OCI-M2 (cell line): Measurements from ENCODE around the gene CD300A.
"Not testable (repeated sequence)": the region's sequence is repeated elsewhere in the genome, so short reads cannot be mapped to it uniquely, and the experiment has no call there.

Source experiments
- DNase-seq: peaks from one replicate; lab custom pipeline; 2025; ENCODE audit not compliant: unreplicated experiment; lab: John Stamatoyannopoulos, UW

The CD300A gene

GRCh38 chr17:74518413-74518981 is 52.1 kb downstream of the CD300A start:
- not testable (repeated sequence) for DNase-seq

DNA sequence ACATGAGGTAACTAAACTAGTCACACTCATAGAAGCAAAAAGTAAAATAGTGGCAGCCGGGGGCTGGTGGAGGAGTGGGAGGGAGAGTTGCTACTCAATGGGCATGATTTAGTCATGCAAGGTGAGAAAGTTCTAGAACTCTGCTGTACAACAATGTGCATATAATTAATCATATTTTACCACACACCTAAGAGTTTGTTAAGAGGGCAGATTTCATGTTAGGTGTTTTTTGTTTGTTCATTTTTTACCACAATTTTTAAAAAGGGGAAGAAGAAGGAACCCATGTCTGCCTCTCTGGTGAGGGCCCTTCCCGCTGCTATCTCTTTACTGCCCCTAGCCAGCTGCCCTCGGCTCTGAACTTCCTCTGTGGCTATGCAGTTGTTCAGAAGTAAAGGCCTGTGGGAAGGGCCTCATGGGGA is 53.6 kb downstream of the CD300A start:
- no peak for DNase-seq

- DNase-seq, result no peak
Measured at GRCh38 chr17:74520790-74521480, 54.5 kb downstream of the CD300A start.

- DNase-seq, result no peak
Measured at GRCh38 chr17:74521701-74522201, 55.3 kb downstream of the CD300A start.

GRCh38 chr17:74522381-74523105 is 56.1 kb downstream of the CD300A start:
- DNase-seq, result no peak

DNA sequence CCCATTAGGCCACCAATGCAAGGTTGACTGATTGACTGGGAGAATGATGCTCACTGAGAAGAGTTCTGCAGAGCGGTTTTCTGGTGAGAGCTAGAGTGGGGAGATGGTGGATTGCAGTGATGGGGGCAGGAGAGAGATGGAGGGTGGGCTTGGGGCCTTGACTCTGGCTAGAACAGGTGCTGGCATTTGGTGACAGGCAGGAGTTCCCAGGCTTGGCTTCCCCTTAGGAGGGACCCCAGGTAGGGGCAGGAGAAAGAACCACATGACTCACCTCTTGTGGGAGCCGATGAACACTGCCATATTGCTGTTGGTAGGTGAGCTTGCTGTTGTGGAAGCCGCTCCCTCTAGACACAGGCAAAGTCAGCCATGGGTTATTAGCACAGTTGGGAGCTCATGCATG is 56.9 kb downstream of the CD300A start:
- DNase-seq, result no peak

GRCh38 chr17:74524653-74525464 is 58.4 kb downstream of the CD300A start:
- no peak for DNase-seq

GRCh38 chr17:74525465-74525725 is 59.0 kb downstream of the CD300A start:
- DNase-seq, result no peak

- DNase-seq, result no peak
Measured at GRCh38 chr17:74525781-74526288, 59.4 kb downstream of the CD300A start.

DNA sequence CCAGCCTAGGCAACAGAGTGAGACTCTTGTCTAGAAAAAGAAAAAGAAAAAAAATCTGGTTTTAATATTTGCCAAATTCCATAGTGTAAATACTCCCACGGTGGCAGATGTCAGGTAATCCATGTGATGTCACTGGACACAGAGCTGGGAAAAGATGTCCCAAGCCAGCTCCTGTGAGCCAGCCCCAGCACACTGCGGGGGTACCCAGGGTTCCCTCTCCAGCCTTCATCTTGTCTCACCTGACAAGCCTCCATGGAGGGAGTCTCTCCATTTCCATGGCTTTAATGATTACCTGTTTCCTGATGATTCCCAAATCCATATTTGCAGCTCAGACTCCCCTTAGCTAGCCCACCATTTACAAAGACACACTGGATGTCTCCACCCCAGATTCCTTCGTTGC is 60.2 kb downstream of the CD300A start:
- DNase-seq, result no peak

DNA sequence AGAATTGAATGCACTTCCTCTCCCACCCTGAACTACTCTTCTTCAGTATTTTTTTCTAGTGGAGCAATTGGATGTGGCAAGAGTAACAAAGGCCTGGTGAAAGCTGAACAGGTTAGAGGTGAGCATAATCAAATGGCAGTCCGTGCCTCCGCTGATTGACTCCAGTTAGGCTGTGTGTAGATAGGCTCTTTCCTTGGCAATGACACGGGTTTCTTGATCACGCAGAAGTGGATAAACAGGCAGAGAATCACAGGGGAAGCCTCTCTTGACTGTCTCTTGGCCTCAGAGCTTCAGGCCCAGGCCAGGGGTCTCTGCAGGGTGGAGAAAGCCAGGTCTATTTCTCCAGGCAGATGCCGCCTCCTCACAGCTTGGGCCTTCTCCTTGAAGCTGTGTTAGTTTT is 60.6 kb downstream of the CD300A start:
- DNase-seq, result no peak

- DNase-seq, result no peak
Measured at GRCh38 chr17:74527756-74528155, 61.3 kb downstream of the CD300A start.

DNA sequence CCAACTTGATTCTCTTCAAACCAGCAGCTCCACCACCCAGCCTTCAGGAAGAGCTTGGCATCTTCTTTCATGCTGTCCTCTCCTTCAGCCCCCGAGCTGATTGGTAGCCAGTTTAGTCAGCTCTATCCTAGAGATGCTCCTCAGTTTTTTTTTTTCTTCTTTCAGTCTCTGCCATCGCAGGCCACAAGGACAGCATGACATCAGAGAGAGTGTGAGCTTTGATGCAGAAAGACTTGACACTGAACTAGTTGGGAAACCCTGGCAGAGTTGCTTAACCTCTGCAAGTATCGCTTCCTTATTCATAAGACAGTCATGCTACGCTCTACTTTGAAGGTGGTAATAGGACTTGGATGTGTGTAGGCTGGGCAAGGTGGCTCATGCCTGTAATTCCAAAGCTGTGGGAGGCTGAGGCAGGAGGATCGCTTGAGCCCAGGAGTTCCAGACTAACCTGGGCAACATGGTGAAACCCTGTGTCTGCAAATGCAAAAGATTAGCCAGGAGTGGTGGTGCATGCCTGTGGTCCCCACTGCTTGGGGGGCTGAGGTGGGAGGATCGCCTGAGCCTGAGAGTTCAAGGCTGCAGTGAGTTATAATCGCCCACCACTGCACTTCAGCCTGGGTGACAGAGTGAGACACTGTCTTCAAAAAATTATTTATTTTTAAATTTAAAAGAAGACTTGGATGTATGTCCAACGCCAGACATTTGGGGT is 62.2 kb downstream of the CD300A start:
- no peak for DNase-seq

DNA sequence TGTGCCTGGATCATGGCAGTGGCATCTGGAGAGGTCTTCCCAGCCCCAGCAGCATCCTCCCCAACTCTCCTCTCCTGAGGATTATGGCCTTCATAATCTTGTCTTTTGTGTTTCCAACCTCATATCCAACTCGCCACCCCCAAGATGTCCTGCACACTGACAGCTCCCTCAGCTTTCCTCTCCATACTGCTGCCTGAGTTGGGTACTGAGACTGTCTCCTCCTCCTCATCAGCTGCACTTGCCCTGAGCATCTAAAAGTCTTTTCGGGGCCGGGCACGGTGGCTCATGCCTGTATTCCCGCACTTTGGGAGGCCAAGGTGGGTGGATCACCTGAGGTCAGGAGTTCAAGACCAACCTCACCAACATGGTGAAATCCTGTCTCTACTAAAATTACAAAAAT is 62.8 kb downstream of the CD300A start:
- no peak for DNase-seq

- DNase-seq, result no peak
Measured at GRCh38 chr17:74530831-74531150, 64.4 kb downstream of the CD300A start.

- DNase-seq, result no peak
Measured at GRCh38 chr17:74531231-74531761, 64.9 kb downstream of the CD300A start, which contains the start of gene CD300LB. Gene CD300LB (minus strand): TSS chr17:74531475. CDS start chr17:74531350, 125 bp downstream.

DNA sequence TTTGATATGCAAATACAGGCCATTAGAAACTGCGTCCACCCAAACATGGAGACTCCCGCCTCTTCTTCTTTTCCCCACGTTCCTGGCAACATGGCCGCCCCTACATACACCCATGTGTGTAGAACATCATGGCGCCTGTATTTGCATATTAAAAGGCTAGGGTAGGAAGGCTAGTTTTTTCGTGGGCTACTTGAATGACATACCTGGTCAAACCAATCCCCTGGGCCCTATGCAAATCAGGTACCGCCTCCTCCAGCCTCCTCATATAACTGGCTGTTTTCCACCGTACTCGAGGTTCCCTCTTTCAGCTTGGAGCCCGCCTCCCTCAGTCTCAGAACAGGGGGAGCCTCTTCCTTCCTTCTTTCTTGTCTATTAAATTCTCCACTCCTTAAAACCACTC is 65.7 kb downstream of the CD300A start:
- DNase-seq, result no peak
